Embryonic facial prominence (tissue), 1 donor: ENCODE measurements around the gene TBC1D1.

Source experiments
- DNase-seq: peaks from one replicate; pipeline ENCODE4 v3.0.0-alpha.2; 2016; ENCODE audit errors: extremely low spot score

Gene TBC1D1

GRCh38 chr4:37990731-37991245 is 99.9 kb downstream of the TBC1D1 start:
- DNase-seq, result no peak

DNA sequence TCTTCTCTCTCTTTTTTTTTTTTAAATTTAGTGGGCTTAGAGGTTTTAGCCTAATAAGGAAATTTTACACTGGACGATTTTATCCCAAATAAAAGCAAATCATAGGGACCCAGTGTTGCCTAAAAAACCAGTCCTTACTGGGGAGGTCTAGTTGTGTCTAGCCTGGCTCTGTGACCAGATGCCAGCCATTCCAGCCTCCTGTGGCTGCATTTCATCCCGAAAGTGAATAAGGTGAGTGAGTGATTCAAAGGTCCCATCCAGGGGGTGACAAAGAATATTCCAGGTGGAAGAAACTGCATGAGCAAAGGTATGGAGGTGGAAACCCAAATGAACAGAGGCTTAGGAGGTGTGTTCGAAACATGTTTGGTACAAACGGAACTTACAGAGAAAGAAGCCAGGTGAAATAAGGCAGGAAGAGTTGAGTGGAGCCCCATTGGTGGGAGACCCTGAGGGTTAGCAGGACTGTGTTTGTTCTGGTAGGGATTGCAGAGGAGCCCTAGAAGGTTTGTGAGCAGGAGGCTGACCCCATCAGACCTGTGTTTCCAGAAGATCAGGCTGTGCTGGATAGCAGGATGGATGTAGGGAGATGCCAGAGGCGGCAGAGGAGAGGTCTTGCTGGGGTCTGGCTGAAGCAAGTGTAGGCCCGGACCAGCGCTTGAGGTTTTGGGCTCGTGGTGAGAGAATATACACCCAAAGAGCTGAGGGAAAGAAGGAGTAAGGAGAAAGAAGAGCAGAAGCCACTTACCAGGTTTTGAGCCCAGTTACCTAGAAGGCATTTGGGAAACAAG is 100.9 kb downstream of the TBC1D1 start:
- DNase-seq, result no peak

GRCh38 chr4:37993806-37994205 is 102.9 kb downstream of the TBC1D1 start:
- no peak for DNase-seq

GRCh38 chr4:37994569-37994968 is 103.7 kb downstream of the TBC1D1 start:
- DNase-seq, result no peak

- DNase-seq, result no peak
These were observed 104.5 kb downstream of the TBC1D1 start for GRCh38 chr4:37995299-37995821.

- DNase-seq, result no peak
These were observed 105.3 kb downstream of the TBC1D1 start for GRCh38 chr4:37995981-37996775.

GRCh38 chr4:37998226-37998625 is 107.3 kb downstream of the TBC1D1 start:
- DNase-seq, result no peak

DNA sequence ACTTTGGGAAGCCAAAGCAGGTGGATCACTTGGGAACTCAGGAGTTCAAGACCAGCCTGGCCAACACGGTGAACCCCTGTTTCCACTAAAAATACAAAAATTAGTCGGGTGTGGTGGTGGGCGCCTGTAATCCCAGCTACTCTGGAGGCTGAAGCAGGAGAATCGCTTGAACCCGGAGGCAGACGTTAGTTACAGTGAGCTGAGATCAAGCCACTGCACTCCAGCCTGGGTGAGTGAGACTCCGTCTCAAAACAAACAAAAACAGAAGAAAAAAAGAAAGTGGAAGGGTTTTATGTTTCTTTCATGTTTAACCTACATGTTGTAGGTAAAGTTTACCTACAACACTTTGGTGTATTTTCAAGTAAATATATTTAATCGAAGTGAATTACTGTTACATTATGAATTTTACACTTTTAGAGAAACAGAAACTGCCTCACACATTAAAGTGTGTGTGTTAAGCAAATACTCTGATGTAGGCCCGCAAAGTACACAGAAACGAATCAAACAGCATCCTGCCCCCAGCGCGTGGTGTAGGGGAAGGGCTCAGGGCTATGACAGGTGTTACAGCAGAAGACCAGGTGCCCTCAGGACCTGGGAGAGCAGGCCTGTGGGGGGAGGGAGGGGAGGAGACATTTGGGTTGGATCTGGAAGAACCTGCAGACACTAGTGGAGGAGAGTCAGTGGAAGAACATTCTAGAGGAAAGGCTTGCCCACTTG is 108.3 kb downstream of the TBC1D1 start:
- no peak for DNase-seq

GRCh38 chr4:37999965-38000364 is 109.1 kb downstream of the TBC1D1 start:
- no peak for DNase-seq

DNA sequence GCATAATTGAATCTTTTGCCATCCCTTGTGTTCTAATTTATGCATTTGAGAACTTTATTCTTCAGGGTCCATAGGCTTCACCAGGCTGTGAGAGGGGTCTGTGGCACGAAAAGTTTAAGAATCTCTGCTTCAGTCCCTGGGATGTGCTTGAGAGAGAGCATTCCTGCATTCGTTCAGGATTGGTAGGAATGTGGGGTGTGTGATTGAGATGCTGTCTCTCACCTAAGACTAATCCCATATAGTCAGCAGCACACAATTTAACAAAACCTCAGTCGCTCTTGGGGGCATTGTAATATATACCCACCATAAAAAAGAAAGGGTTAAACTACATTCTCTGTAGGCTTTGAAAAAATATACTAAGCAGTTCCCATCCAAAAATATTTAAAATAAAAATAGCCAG is 111.0 kb downstream of the TBC1D1 start:
- DNase-seq, result no peak

GRCh38 chr4:38002451-38003071 is 111.7 kb downstream of the TBC1D1 start:
- no peak for DNase-seq

DNA sequence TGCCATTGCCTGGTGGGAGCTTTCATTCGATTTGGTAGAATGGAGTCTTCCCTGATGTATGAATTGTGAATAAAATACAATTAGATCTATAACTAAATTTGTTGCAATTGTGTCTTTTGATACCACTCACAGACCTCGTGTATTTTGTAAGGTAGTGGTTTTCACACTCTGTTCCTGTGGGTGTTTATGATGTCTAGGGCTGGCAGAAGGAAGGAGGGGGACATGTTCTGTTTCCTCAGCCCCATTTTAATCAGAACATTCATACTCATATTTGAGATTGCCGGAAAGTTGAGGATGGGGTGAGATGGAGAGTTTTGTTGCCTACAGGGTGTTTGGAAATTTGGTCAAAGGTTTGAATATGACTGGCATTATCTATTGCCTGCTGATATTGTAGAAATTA is 112.2 kb downstream of the TBC1D1 start:
- DNase-seq, result no peak

DNA sequence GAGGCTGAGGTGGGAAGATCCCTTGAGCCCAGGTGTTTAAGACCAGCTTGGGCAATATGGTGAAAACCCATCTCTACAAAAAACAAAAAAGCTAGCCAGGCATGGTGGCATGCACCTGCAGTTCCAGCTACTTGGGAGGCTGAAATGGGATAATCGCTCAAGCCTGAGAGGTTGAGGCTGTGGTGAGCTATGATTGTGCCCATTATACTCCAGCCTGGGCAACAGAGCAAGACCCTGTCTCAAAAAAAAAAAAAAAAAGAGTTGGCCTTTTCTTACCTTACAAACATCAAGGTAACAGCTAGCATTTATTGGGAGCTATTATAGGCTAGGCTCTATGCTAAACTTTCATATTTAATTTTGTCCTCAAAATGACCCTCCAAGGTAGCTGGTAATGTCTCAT is 112.7 kb downstream of the TBC1D1 start:
- no peak for DNase-seq

DNA sequence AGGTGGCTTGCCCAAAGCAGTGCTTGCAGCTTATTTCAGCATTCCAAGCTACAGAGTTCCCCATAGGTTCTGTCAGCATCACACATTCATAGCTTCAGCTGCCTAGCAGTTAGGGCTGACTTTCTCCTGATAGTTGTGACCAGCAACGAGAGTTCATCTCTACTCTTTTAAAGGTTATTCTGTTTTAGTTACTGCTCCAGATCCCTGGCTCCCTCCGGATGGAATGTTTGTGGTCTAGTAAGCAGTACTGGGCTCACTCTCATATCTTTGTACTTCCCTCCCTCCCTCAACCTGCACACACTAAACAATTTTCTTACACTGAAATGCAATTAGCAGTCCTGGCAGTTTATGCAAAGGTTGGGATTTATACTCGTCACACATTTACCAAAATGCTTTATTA is 113.2 kb downstream of the TBC1D1 start:
- no peak for DNase-seq

DNA sequence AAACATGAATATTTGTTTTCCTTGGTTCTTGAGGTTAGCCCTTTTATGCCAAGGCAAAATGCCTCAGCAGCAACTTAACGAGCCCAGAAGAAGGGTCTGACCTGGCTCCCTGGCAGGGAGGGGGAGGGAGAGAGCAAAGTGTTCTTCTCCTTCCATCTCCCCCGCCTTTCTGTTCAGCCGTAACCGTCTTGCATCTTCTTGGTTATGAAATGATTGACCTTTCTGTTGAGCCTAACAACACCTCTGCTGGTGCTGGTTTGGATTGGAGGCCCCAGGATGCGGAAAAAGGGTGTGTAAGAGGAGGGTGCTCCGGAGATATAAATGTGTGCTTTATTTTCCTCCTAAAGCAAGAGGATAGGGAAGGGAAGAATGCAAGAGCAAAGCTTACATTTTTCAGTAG is 114.0 kb downstream of the TBC1D1 start:
- no peak for DNase-seq

- no peak for DNase-seq
These were observed 114.8 kb downstream of the TBC1D1 start for GRCh38 chr4:38005637-38006036.

GRCh38 chr4:38007645-38008044 is 116.8 kb downstream of the TBC1D1 start:
- DNase-seq, result no peak

DNA sequence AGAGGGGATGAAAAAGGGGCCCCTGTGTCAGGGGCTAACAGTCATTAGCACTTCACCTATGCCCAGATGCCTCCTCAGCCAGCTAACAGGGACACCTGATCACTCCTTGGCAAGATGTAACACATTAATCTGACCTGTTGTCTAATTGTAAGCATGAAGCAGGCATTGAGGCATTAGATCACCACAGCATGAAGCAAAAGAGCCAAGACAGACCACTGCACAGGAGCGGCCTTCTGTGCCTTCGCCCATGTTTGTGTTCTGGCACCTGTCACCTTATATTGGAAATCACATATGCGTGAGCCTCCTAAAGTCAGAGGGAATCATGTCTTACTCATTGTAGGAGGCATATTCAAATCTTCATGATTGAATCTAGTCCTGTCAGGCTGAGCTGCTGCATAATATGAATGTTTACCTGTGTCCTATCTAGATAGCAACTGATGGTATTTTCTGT is 117.7 kb downstream of the TBC1D1 start:
- DNase-seq, result no peak

DNA sequence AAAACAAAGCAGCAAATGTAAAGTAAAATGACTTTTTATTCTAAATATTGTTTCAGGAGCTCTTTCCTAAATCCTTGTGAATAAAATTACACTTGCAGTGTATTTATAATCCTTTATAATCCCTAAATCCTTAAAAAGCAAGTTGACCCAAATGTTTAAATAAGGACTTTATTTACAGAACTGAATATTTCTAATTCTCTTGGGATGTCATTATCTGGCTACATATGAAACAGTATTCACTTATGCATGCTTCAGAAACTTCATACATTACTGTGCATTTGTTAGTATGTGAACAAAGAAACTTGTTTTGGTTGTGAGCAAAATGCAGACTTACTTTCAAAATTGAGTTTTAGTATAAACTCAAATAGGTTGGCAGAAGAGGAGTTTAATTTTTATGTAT is 118.5 kb downstream of the TBC1D1 start:
- no peak for DNase-seq

DNA sequence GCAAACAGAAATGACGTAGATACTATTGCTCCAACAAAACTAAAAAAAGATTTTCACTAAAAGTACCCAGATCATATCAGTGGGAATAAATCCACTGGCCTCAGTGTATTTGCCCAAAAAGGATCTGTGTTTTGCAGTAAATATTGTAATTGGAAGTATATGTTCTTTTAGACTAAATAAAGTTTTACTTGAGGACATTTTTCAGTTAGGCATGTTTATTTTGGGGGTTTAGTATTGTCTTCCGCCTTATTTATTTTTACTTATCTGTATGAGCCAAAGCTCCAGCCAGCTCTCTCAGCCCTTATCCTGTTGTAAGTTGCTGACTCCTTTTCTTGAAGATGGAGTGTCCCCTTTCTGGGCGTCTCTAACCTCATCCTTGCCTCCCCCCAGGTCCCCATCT is 119.1 kb downstream of the TBC1D1 start:
- no peak for DNase-seq

DNA sequence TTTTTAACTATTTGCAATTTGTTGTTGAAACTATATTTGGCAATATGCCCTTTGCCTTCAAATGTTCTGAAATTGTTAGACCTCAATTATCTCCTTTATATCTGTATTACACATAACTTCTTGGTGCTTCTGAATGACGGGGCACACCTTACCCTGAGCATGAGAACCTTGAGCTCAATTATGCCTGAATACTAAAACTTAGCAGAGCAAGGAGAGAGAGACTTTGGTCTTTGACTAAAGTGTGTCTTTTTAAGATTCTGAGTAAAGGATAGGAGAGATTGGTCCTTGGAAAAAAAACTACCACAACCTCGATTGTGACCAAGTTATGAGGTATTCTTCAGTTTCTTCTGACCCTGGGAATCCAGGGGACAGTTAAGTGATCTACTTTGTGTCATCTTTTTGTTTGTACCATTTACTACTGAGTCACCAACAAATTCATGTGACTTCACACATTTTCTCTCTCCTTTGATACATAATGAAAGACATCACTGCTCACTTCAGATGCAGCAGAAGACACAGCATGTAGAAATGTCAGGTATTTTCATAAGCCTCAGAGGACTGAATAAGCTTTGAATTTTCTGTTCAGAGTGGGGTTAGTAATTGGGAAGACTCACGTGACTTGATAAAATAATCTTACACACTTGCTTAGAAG is 120.8 kb downstream of the TBC1D1 start:
- no peak for DNase-seq
